Epithelial cell of esophagus (primary cell): Measurements from ENCODE around the gene ALDH1B1.

ENCODE experiments used
- DNase-seq: peaks from one replicate; pipeline ENCODE4 v3.0.0; 2010; ENCODE audit warnings: low read depth
- H3K4me3 ChIP-seq: 2 replicates; pipeline ENCODE4 v1.5.1; 2011; ENCODE audit warnings: mild to moderate bottlenecking, low read length, control low read depth
- TF ChIP-seq, protein P1 (sequence below): IDR thresholded peaks from 2 replicates; pipeline ENCODE4 v1.5.1; 2011; ENCODE audit warnings: low read depth, mild to moderate bottlenecking, low read length, control low read depth, inconsistent platforms; ENCODE audit not compliant: insufficient read depth; ENCODE audit errors: missing control alignments

Gene ALDH1B1

GRCh38 chr9:38416461-38416860, 24.0 kb downstream of the ALDH1B1 start:
- H3K4me3 ChIP-seq: no peak overlapping the region
- no peak for DNase-seq
- TF ChIP-seq, protein P1, sequence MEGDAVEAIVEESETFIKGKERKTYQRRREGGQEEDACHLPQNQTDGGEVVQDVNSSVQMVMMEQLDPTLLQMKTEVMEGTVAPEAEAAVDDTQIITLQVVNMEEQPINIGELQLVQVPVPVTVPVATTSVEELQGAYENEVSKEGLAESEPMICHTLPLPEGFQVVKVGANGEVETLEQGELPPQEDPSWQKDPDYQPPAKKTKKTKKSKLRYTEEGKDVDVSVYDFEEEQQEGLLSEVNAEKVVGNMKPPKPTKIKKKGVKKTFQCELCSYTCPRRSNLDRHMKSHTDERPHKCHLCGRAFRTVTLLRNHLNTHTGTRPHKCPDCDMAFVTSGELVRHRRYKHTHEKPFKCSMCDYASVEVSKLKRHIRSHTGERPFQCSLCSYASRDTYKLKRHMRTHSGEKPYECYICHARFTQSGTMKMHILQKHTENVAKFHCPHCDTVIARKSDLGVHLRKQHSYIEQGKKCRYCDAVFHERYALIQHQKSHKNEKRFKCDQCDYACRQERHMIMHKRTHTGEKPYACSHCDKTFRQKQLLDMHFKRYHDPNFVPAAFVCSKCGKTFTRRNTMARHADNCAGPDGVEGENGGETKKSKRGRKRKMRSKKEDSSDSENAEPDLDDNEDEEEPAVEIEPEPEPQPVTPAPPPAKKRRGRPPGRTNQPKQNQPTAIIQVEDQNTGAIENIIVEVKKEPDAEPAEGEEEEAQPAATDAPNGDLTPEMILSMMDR: no peak

DNA sequence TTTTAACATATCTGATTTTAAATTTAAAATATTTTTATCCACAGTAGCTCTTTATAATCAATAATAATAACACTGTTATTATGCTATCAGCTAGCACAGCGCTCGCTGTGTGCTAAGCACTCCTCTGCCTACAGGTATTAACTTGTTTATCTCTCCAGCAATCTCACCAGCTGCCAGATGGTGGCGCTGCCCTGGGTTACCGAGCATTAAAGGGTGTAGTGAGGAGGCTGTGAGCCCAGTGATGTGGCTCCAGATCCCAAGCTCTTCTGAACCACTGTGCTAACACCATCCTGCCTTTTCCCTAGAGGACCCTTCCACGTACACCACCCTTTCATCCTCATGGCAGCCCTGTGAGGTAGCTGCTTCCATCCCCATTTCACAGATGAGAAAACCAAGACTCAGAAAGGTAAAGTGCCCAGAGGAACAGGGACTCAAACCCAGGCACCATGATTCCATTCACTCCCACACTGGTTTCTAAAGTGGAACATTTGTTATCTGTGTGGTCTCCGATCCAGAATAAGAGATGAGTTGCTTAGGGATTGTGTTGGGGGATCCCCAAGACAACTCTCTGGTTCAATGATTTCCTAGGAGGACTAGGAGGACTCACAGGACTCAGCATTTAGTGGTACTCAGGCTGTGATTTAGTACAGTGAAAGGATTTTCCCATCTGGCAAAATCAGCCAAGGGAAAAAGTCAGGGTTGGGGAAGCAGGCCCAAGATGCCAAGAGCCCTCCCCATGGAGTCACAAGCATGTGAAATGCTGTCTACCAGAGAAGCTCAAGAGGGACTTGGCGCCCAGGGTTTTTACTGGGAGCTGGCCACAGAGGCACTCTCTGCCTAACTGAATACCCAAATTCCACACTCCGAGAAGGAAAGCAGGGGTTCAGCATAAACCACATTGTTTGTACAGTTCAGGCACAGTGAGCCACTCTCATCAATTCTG, 24.8 kb downstream of the ALDH1B1 start:
- peak; percentile 51 for DNase-seq
- H3K4me3 ChIP-seq: no peak overlapping the region
- TF ChIP-seq, protein P1: peak; percentile 66

DNA sequence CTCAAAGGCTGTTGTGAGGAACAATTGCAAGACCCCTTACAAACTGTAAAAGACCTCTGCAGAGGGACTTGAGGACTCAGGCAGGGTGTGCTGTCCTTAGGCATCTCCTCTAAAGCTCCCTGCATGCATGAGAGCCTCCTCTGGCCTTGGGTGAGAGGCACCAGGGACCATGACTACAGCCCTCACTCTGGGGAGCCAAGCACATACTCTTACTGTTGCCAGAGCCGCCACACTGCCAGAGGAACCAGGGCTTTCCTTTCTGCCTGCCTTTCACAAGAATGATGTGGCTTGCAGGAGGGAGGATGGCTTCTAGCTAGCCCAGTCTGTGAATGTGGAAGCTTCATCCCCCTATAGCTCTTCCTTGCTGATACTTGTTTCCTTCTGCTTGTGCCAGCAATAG, 25.9 kb downstream of the ALDH1B1 start:
- H3K4me3 ChIP-seq: no peak overlapping the region
- DNase-seq: no peak
- TF ChIP-seq, protein P1: no peak

DNA sequence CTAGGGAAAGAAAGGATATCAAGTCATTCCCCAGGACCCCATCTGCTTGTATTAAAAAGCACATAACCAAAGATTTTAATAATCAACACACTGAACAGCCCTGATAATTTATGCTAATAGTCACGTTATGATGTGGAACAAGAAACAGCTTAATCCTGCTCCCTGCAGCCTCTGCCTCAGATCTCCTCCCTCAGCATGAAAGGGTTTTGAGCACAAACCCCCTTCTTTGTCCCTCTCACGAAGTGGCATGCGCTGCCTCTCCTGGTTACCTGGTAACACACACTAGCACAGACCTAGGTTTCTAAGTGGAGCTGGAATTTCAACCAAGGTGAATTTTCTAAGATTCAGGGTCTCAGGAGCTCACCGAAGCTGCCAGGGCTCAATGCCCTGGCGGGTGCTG, 26.7 kb downstream of the ALDH1B1 start:
- no peak overlapping the region for H3K4me3 ChIP-seq
- TF ChIP-seq, protein P1: no peak
- DNase-seq: no peak

GRCh38 chr9:38421498-38422211, 29.2 kb downstream of the ALDH1B1 start:
- no peak for DNase-seq
- TF ChIP-seq, protein P1: no peak
- no peak overlapping the region for H3K4me3 ChIP-seq

- DNase-seq: no peak
- TF ChIP-seq, protein P1: no peak
- H3K4me3 ChIP-seq: no peak overlapping the region
Observed at GRCh38 chr9:38422555-38423260, 30.2 kb downstream of the ALDH1B1 start.
